GM19438 (cell line): ENCODE measurements around the gene DDX23.
A peak's percentile ranks its signal among the peaks of the same experiment; 100 is the strongest.
"Not testable (repeated sequence)": the region's sequence is repeated elsewhere in the genome, so short reads cannot be mapped to it uniquely, and the experiment has no call there.

Experiments used
- ATAC-seq: cut with Tn5 transposase; IDR thresholded peaks from one replicate; pipeline ENCODE4 v1.9.1; 2021; ENCODE audit warnings: low read depth; ENCODE audit not compliant: unreplicated experiment

DDX23 gene

DNA sequence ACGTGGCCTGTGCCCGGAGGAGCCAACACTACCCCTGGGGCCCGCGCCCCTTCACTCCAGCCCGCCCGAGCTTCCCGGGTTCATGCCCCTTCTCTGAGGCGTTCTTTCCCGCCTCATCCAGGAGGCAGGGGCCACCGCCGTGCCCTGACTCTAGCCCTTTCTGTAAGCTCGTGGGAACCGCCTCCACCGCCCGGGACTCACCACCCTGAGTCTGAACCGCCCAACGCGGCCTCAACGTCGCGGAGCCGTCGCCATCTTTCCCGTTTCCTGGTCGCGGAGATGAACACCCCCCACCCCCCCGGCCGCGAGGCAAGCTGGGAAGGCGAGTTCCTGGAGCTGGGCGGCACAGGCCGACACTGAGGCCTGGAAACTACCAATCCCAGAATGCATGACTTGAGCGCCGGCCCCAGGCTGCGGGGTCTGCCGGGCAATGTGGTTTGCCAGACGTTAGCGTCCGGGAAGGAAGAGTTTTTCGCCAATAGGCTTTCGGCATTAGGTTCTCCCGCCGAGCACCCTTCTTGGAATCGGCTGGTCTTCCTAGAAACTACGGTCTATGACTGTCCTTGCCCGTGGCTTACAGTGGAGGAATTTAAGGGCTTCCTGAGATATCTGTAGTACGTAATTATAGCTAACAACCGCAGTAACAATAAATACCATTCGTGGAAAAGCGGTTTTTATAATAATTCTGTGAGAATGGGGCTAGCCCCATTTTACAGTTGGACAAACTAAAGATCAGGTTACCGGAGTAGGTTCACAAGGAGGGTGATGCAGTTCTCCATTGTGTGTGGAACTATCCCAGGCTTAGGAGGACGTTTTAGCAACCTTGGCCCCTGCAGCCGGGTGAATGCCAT lies at the start of gene DDX23:
DDX23 (minus strand) TSS at position 281 of the 851 bp plus-strand sequence. CDS start 6,381 bp downstream, outside the sequence.
- ATAC-seq, result peak; percentile 92

DNA sequence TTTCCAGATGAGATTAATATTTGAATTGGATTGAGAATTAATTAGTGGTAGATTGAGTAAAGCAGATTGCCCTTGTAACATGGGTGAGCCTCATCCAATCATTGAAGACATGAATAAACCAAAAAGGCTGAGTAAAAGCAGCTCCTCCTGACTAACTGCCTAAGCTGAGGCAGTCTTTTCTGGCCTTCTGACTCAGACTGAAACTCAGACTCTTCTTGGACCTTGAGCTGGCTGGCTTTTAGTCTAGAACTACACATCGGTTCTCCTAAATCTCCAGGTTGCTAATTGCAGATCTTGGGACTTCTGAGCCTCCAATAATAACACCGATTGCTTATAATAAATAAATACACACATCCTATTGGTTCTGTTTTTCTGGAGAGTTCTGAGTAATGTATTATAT lies 49.3 kb upstream of the DDX23 start:
- peak; percentile 54 for ATAC-seq

DNA sequence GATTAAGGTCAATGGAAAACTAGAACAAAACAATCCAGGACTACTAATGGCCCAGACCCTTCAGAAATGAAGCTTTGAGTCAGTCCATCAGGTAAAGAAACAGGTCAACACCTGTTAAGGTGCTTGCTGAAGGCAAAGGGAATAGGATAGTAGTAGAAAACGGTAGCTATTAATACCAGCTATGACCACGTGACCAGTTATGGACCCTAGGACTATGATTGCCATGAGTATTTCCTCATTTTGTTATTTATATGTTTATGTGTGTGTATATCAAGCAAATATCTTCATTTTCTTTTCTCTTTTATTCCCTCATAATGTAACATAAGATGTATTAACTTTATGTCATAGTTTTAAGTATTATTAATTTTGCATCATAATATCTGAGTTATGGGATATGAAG lies 47.7 kb upstream of the DDX23 start:
- ATAC-seq, result no peak

DNA sequence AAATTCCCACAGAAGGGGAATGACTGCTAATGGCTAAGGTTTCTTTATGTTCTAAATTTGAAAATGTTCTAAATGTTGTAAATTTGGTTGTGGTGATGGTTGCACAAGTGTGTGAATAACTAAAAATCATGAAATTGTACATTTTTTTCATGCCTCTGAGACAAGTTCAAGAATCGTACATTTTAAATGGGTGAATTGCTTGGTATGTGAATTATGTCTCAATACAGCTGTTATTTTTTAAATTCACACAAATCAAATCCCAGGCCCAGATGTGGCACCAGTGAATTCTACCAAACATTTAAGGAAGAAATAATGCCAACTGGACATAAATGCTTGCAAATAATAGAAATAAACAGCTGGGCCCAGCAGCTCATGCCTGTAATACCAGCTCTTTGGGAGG lies 42.3 kb upstream of the DDX23 start:
- ATAC-seq, result no peak

DNA sequence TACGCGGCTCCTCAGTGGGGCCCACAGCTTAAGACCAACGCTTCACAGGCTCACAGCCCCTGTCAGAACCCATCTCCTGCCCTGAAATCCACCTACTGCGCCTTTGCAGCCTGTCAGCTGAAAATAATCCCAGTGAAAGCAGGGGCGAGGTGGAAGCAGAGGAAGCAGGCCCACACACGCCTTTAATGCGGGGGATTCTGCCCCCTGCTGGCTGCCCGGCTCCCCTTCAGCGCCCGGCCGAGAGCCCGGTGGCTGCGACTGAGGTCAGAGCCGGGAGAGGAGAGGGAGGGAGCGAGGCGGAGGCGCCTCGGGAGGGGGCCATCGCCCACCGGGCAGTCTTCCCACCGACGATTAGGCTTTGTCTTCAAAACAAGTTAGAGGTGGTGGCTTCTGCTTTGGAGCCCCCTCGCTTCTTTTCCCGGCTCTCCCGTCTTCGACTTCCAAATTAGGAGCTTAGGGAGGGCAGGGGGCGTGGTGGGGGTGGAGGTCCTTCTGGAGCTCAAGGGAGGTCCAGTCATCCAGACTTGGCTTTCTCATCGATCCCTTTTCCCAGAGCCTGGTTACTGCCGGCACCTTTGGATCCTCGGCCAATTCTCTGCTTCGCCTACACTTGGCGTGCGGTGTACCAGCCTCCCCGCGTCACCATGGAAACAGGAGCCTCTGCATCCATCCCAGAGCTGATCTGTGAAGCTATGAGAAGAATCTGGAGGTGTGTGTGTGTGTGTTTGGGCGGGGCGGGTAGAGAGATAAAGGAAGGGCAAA lies 38.9 kb upstream of the DDX23 start:
- no peak for ATAC-seq

DNA sequence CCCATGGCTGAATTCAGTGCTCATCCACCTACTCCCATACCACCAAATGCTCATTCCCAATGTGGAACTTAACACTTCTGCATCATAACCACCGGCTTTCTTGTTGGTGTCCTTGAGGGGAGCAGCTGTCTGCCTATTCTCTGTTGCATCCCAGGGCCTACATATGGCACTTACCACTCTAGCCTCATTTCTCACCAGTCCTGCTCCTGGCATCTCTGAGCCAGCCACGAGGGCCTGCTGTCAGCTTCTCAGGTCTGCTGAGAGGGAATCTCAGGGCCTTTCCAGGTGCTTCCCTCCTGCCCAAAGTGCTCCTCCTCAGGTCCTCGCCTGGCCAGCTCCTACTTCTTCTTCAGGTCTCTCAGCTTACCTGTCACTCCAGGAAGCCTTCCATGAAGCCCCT lies 37.7 kb upstream of the DDX23 start:
- no peak for ATAC-seq

DNA sequence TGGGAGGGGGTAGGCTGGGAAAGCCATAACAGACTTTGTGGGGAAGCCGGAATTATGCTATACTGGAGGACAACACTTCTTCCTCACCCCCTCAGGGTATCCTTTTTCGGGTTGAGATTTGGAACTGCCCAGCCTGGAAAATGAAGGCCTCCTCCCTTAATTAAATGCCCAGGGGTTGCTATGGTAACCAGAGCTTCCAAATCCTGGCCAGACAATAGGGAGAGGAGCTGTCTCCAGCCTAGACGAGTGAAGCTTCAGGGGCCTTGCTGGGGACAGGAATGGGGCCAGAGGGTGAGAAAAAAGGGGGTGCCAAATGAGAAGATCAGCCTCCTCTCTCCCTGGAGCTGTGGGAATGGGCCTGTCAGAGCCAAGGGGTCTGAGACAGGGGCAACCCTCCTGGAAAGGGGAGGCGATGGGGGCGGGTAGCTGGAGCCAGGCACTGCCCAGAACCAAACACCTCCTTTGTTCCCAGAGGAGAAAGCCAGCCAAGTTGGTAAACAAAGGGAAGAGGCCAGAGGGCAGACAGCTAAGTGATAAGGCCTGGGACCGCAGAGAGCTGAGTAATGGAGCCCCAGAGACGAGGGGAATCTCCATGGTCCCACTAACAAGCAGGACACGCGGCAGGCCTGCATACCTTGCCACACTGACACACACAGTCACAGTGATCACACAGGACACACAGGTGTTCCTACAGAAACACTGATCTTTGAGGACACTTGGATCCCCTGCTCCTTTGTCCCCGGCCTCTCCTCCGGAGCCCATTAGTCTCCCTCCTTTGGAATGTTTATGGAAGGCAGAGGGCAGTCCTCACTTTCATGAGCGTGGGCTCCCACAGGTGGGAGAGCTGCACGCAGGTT lies 31.6 kb upstream of the DDX23 start:
- ATAC-seq, result no peak

DNA sequence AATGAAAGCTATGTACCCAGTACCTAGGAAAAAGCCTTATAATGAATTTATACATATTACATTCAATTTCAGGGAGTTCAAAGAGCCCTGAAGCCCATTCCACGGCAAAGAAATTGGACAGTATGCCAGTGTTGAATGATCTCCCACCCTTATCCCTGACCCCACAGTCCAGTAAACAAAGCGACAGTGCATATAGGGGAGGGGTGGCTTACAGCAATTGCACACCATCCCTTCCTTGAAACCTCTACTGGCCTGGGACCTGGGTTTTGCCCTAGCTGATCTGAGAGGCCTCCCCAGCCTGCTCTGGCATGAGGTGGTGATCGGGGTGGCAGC lies 31.0 kb upstream of the DDX23 start:
- ATAC-seq, result no peak

DNA sequence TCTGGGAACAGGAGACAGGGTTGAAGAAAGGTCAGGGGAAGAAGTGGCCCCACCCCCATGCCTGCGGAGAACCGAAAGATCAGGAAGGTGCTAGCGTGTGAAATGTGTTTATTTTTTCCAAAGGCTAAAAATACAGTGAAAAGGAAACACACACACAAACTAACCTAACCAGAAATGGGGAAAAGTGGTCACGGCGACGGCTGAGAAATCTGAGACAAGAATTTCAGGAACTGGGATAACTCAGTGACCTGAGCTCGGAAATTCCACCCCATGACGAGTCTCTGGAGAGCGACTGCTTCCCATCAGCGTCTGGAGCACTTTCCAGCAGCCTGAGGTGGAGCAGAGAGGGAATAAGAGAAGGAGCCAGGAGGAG lies 30.3 kb upstream of the DDX23 start:
- ATAC-seq, result no peak

DNA sequence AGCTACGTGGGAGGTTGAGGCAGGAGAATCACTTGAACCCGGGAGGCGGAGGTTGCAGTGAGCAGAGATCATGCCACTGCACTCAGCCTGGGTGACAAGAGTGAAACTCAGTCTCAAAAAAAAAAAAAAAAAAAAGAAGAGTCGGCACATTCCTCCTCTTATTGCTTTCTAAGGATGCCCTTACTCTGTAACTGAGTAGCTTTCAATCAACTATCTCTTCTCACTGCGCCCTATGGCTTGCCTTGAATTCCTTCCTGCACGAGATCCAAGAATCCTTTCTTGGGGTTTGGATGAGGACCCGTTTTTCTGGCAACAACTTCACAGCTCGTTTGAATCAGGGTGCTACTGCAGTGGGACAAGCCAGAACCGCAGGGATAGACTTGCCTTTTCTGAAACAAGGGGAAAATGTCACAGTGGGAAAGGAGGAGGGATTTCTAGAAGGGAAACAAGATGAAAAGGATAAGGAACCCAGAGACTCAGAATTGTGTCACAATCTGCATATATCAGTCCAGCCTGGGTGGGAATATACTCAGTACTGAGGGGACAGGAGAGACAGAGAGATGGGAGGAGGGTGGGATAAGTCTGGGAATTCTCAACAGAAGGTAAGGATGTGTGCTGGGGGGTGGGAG lies 29.8 kb upstream of the DDX23 start:
- no peak for ATAC-seq

DNA sequence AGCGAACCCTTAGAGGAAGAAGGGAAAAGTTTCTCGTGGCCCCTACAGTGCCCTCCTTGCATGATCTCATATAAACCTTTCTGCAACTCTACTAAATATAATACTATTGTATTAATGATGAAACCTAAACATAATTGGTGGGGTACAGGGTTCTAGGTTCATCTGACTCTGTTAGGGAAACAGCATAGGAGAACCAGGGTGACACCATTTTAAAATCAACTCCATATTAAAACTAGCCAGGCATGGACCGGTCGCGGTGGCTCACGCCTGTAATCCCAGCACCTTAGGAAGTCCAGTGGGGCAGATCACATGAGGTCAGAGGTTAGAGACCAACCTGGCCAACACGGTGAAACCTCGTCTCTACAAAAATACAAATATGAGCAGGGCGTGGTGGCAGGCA lies 28.7 kb upstream of the DDX23 start:
- no peak for ATAC-seq

DNA sequence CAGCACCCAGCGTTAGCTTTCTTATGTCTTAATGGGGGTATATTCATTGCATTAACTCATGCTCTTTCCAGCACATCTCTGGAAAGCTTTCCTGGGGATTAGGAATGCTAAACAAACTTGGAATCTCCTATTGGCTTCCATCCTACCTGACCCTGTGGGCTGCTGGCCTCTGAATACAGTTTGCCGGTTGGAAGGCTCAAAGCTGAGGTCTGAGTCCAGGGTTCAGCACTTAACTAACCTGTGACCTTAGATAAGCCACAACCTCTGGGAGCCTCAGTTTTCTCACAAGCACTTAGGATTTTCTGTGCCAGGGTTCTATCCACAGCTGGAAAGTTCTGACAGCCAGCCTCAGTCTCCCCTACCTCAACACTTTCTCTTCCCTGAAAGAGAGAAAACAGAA lies 26.6 kb upstream of the DDX23 start:
- ATAC-seq, result no peak

DNA sequence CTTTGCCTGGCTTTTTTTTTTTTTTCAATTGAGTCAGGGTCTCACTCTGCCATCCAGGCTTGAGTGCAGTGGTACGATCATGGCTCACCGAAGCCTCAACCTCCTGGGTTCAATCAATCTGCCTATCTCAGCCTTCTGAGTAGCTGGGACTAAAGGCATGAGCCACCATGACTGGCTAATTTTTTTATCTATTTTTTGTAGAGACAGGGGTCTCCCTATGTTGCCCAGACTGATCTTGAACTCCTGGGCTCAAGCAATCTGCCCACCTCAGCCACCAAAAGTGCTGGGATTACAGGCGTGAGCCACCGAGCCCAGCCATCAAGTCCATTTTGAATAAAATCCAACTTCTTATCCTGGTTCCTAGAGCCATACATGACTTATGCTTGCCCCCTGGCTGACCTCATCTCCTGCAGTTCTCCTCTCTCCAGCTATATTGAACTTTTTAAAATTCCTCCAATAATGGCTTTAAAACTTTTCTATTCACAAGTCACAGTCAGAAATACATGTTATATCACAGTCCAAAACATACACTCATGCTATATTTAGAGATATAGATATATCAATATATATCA lies 24.1 kb upstream of the DDX23 start:
- ATAC-seq, result no peak

DNA sequence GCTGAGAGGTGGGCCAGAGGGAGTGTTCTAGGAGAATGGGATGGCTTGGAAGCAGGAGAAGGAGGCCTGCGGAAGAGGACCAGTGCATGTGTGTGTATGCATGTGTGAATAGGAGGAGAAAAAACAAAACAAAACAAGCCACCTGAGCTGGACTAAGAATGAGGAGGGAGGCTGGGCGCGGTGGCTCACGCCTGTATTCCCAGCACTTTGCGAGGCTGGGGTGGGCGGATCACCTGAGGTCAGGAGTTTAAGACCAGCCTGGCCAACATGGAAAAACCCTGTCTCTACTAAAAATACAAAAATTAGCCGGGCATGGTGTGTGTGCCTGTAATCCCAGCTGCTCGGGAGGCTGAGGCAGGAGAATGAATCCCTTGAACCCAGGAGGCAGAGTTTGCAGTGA lies 21.6 kb upstream of the DDX23 start:
- ATAC-seq, result not testable (repeated sequence)

DNA sequence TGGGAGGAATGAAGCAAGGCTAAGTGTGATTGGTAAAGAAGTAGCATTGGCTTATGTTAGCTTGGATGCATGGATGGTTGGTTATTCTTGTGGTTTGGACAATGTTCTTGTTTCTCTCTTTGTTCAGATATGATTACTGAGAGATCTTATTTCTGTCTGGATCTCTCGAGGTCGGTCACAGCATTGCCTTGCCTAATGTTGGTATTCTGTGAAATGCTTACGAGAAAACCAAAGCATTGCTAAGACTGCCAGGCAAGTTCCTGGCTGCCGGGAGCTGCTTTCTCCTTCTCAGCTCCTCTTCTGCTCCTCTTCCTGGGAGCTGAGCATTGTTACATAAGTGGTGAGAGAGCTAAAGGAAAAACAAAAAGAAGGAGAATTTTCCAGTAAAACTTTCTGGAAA lies 21.1 kb upstream of the DDX23 start:
- no peak for ATAC-seq

DNA sequence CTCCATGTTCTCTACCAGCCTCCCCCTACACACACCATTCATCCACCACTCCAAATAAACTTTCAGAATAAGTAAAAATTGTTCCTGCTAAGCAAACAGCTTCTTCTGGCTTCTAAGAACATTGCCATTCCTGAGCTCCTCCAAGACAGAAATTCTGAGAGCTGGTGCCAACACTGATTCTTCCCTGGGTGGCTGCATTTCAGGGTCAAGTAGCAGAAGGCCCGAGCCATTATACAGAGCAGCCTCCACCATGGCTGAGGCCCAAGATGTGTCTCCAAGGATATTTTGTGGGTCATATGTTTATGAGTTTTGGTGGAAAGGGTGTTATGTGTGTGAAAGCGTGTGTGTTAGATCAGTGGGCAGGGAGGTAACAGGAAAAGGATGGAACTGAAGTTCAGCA lies 17.2 kb upstream of the DDX23 start:
- no peak for ATAC-seq

DNA sequence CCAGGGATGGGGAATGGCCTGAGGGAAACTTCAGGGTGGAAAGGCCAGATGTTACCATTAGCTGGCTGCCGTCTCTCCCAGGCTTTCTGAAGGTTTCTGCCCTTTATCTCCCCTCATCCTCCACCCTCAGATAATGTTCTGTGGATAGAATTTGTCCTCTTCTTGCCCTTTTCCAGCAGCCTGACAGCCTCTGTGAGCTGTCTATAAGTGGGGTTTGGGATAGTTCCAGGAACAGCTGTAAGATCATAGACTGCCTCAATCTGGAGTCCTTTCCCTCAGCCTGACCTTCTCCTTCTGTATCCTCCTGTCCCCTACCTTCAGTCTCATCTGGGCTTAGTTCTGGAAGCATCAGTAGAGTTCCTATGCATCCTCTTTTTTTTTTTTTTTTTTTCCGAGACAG lies 16.5 kb upstream of the DDX23 start:
- no peak for ATAC-seq

DNA sequence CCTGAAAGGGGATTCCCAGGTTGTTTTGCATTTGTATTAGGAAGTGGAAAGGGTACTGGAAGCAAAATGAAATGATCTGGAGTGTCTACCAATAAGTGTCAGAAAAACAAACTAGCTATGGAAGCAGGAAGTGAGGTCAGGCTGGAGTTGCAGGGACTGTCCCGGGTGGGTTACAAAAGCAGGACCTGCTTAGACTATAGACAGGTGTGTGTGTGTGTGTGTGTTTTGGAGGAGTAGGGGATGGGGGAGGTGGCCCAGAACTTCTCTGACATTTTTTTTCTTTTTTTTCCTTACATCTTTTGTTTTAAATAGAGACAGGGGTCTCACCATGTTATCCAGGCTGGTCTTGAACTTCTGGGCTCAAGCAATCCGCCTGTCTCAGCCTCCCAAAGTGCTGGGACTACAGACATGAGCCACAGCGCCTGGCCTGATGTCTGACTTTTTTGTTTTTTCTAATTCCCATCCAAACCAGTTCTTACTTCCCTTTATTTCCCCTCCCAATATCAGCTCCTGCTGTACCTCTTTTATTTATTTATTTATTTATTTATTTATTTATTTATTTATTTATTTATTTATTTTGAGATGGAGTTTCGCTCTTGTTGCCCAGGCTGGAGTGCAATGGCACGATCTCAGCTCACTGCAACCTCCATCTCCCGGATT lies 14.2 kb upstream of the DDX23 start:
- peak; percentile 55 for ATAC-seq

DNA sequence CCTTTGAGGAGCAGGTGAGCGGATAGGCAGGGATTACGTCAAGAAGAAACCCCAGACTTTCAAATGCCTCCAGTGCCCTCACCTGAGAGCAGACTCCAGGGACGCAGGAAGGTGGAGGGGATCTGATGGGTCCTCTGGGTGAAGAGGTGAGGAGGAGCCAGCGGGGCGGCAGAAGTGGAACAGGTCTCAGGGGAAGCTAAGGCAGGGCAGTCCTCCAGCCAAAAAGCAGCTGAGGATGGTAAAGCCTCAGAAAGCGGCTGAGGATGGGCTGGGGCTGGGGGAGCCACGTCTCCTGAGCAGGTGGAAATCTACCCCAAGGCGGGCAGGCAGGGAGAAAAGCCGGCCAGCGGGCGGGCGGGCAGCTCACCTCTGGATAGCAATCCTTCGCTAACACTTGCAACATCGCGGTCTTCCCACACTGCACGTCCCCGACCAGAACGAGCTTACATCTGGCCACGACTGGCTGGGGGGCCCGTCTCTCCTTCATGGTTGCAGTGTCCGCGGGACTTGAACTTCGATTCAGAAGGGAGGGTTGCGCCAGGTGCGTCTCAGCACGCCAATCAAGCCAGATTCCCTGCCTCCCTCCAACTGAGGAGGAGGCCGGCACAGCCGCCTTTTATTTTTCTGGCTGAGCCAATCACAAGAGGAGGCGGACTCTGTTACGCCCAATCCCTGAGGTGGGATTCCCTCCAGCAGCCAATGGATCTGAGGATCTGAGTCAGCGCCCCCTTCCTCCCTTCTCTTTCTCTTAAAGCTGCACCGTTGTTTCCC lies 13.5 kb upstream of the DDX23 start, which contains the start of gene RND1:
RND1 (minus strand) TSS at position 590 of the 771 bp plus-strand sequence; CDS start at position 487, 103 bp downstream.
- ATAC-seq, result peak; percentile 89
